Endothelial cell of umbilical vein (primary cell): Measurements from ENCODE around the gene XYLT1. TPM values are rescaled to one million over a fixed set of nuclear protein-coding genes. Genes with fewer than 3 reads are reported as not detected.

Source experiments
- BruUV-seq: library from RNA; stranded (reverse); fragments of 400-500 nt; replicated peaks from 2 replicates; lab custom pipeline; 2021; lab: Mats Ljungman, UMichigan
- CTCF ChIA-PET: fragments of 300-600, 350-600 bp; sonication (Branson Sonifier 250); formaldehyde crosslinking; loops from one replicate; lab custom pipeline; 2021; ENCODE audit warnings: antibody characterized with exemption, inconsistent platforms; lab: Charles Lee
- POLR2A ChIA-PET: fragments of 300-600, 350-600 bp; sonication (Branson Sonifier 250); formaldehyde crosslinking; loops from one replicate; lab custom pipeline; 2021; ENCODE audit warnings: antibody characterized with exemption, inconsistent platforms; lab: Charles Lee
- DNase-seq: peaks from one replicate; pipeline ENCODE4 v3.0.0-alpha.2; 2011; ENCODE audit warnings: low read depth, low spot score
- FAIRE-seq: peaks from 2 replicates; lab custom pipeline; 2011; peaks lifted over from hg19 to GRCh38; lab: Jason Lieb, UNC
- H2AFZ ChIP-seq: 2 replicates; pipeline ENCODE4 v1.6.0; 2012; ENCODE audit warnings: low read depth, low read length, control low read depth, inconsistent platforms
- H3K27ac ChIP-seq: 2 replicates; pipeline ENCODE4 v1.5.1; 2011; ENCODE audit warnings: low read depth, mild to moderate bottlenecking, control low read depth, low read length, moderate library complexity; ENCODE audit not compliant: insufficient read depth
- H3K27me3 ChIP-seq, 2 experiments: 2 replicates each; pipeline versions ENCODE4 v1.6.0 to v1.6.1; 2011; ENCODE audit warnings: low read length in 2 of 2, mixed read lengths in 1 of 2; ENCODE audit not compliant: control insufficient read depth in 2 of 2, insufficient read depth in 2 of 2
- H3K36me3 ChIP-seq, 2 experiments: 2 replicates in 1 of 2; 3 replicates in 1 of 2; pipeline ENCODE4 v1.5.1; 2011; ENCODE audit warnings: low read length in 2 of 2, mild to moderate bottlenecking in 1 of 2, moderate library complexity in 1 of 2; ENCODE audit not compliant: control insufficient read depth in 2 of 2, insufficient read depth in 2 of 2; ENCODE audit errors: extremely low read depth in 1 of 2
- H3K4me1 ChIP-seq: 3 replicates; pipeline ENCODE4 v1.5.1; 2011; ENCODE audit warnings: mild to moderate bottlenecking, low read length; ENCODE audit not compliant: control insufficient read depth, insufficient read depth; ENCODE audit errors: extremely low read depth
- H3K4me2 ChIP-seq: 2 replicates; pipeline ENCODE4 v1.6.1; 2011; ENCODE audit warnings: low read length, control low read depth, mixed read lengths; ENCODE audit not compliant: insufficient read depth
- H3K4me3 ChIP-seq, 3 experiments: fragments of 200-600 bp in 1 of 3; sonication (generic), shearing (Covaris generic) in 1 of 3; replicated peaks in 1 of 3; 2 replicates each; pipeline ENCODE4 v1.5.1; 2011 to 2016; ENCODE audit warnings: control low read depth in 3 of 3, low read length in 3 of 3, mild to moderate bottlenecking in 2 of 3, inconsistent platforms in 1 of 3, low read depth in 1 of 3, moderate library complexity in 1 of 3; ENCODE audit not compliant: insufficient read depth in 1 of 3
- H3K79me2 ChIP-seq: 2 replicates; pipeline ENCODE4 v1.6.0; 2012; ENCODE audit warnings: low read length, inconsistent platforms; ENCODE audit not compliant: control insufficient read depth, insufficient read depth
- H3K9ac ChIP-seq: replicated peaks from 2 replicates; pipeline ENCODE3; 2011; ENCODE audit warnings: low read length, control low read depth; ENCODE audit not compliant: insufficient read depth; ENCODE audit errors: extremely low read depth
- H3K9me1 ChIP-seq: replicated peaks from 3 replicates; pipeline ENCODE4 v1.6.0; 2011; ENCODE audit warnings: mild to moderate bottlenecking, low read length; ENCODE audit not compliant: control insufficient read depth, insufficient read depth; ENCODE audit errors: extremely low read depth
- H3K9me3 ChIP-seq: replicated peaks from 2 replicates; pipeline ENCODE4 v1.5.1; 2012; ENCODE audit warnings: low read length, inconsistent platforms; ENCODE audit not compliant: control insufficient read depth, insufficient read depth
- H4K20me1 ChIP-seq: replicated peaks from 2 replicates; pipeline ENCODE3; 2011; ENCODE audit warnings: mild to moderate bottlenecking, low read length; ENCODE audit not compliant: control insufficient read depth, insufficient read depth; ENCODE audit errors: extremely low read depth
- EZH2 ChIP-seq: IDR thresholded peaks from 2 replicates; pipeline ENCODE4 v1.6.1; 2012; ENCODE audit warnings: borderline replicate concordance, low read depth, mild to moderate bottlenecking, moderate library complexity, low read length, inconsistent platforms; ENCODE audit not compliant: severe bottlenecking
- FOS ChIP-seq: IDR thresholded peaks from 2 replicates; pipeline ENCODE4 v1.6.1; 2011; ENCODE audit warnings: mild to moderate bottlenecking, low read length, moderate library complexity, borderline replicate concordance; ENCODE audit not compliant: insufficient read depth
- GATA2 ChIP-seq: IDR thresholded peaks from 2 replicates; pipeline ENCODE4 v1.7.0; 2011; ENCODE audit warnings: low read depth, mild to moderate bottlenecking, moderate library complexity, mixed read lengths, low read length; ENCODE audit not compliant: insufficient read length, insufficient read depth
- JUN ChIP-seq: IDR thresholded peaks from 2 replicates; pipeline ENCODE4 v1.6.1; 2011; ENCODE audit warnings: borderline replicate concordance, low read depth; ENCODE audit not compliant: insufficient read length, insufficient read depth
- MAX ChIP-seq: IDR thresholded peaks from 2 replicates; pipeline ENCODE4 v1.6.1; 2011; ENCODE audit not compliant: insufficient read depth, insufficient read length
- MYC ChIP-seq: IDR thresholded peaks from one replicate; pipeline ENCODE4 v1.6.1; 2011; ENCODE audit warnings: mild to moderate bottlenecking, low read depth, low read length
- POLR2A ChIP-seq: IDR thresholded peaks from 2 replicates; pipeline ENCODE4 v1.6.1; 2012; ENCODE audit warnings: low read depth, mild to moderate bottlenecking, control low read depth, low read length
- POLR2AphosphoS5 ChIP-seq: IDR thresholded peaks from 2 replicates; pipeline ENCODE4 v1.6.1; 2012; ENCODE audit warnings: low read depth, mild to moderate bottlenecking, control low read depth, low read length, moderate library complexity; ENCODE audit not compliant: insufficient read depth
- dilution Hi-C: fragments of 300-500 bp; cut with MboI; formaldehyde crosslinking; loops from one replicate; pipeline ENCODE4 v1.15.0; 2019; ENCODE audit warnings: low sequenced_read_pairs; ENCODE audit not compliant: extremely low pct_ligation_motif_present
- intact Hi-C: fragments of 100-400 bp; cut with micrococcal nuclease; formaldehyde crosslinking; loops from one replicate; pipeline ENCODE4 v1.10.0; 2022
- polyA plus RNA-seq, 4 experiments: library from polyadenylated mRNA; depleted of rRNA in 3 of 4; stranded (reverse) in 3 of 4; unstranded in 1 of 4; fragments of >200 nt; gene quantifications; 2 replicates each; pipeline versions ENCODE4 v1.2.1 to v1.2.3, GENCODE V29; 2011 to 2012; ENCODE audit warnings: missing spikeins in 1 of 4
- total RNA-seq: library from RNA; stranded (reverse); gene quantifications from 2 replicates; pipeline ENCODE4 v1.2.3, GENCODE V29; 2021
- TF ChIP-seq, protein P1 (sequence below), 2 donors: IDR thresholded peaks; 1 replicate in 1 of 2; 2 replicates in 1 of 2; pipeline ENCODE4 v1.5.1; 2011; ENCODE audit warnings: low read length in 2 of 2, mild to moderate bottlenecking in 2 of 2, moderate library complexity in 2 of 2, control low read depth in 1 of 2, inconsistent platforms in 1 of 2, low read depth in 1 of 2; ENCODE audit not compliant: insufficient read depth in 1 of 2; ENCODE audit errors: extremely low read depth in 1 of 2

XYLT1 gene
- total and polyA plus RNA-seq, 2 donors (not counting 3 experiments of a cell fraction or from before 2014, with no cell fraction given) = 0.63 to 2.9 TPM

DNA sequence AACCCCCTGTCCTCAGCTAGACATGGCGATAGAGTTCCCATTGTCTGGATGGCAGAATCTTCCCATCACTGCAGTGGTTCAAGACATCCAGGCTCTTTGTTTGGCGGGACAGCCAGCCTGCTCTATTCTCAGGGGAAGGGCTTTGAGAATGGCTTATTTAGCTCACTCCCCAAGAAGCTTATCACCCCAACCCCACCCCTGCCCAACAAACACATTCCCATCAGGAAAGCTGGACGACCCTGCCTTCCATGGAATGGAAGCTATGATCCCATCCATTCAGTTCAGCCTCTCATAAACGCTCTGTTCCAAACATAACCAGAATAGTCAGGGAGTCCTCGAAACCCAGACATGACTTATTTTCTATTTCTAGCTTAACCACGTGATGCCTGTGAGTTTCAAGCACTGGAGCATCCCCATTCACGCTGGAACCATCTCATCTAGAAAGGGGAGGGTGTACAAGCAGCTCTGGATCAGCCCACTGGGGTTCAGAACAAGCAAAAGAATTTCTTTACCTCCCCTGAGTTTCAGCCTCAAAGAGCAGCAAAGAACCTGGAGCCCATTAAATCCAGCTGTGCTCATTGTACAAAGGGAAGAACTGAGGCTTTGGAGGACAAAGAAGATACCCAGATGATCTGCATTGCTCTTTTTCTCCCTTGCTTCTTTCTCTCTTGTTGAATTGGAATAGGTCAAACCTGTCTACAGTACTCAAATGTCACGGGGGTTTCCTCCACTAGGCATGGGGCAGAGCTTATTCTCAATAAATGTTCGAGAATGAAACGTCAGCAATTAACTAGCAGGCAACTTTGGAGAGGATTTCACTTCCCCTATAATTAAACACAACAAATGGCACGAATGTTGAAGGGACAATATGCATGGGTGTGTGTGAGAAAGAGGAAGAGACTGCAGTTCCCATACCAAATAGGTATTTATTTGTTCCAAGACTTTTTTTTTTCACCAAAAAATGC is 93.1 kb downstream of the XYLT1 start:
- Histone ChIP-seq H3K79me2 (no peaks in the 10 kb centered on the region), H3K4me3 (no peak overlapping the region), H3K4me1 (peaks cover 18% of the 10 kb centered on the region), H3K27me3 (no peaks in the 10 kb centered on the region), H3K4me2 (no peak overlapping the region), H3K9me3 (no peaks in the 10 kb centered on the region), H3K36me3 (no peaks in the 10 kb centered on the region), H3K9me1 (no peaks in the 10 kb centered on the region), H3K9ac (no peak overlapping the region), H2AFZ (no peak overlapping the region), H4K20me1 (no peaks in the 10 kb centered on the region), H3K27ac (no peak overlapping the region)
- DNase-seq (no peak), FAIRE-seq (no peak)
- BruUV-seq = no TSS peak
- CTCF ChIA-PET = no interaction called here
- POLR2A ChIA-PET = no interaction called here
- intact Hi-C loops (no loop called here), dilution Hi-C loops (no loop called here)
- TF ChIP-seq JUN (no peak), MYC (no peak), FOS (no peak)

- Histone ChIP-seq H4K20me1 (no peaks in the 10 kb centered on the region), H3K4me3 (no peak overlapping the region), H3K27ac (no peak overlapping the region), H3K4me2 (no peak overlapping the region), H3K9ac (no peak overlapping the region), H3K36me3 (no peaks in the 10 kb centered on the region), H3K9me1 (no peaks in the 10 kb centered on the region), H3K79me2 (no peaks in the 10 kb centered on the region), H2AFZ (no peak overlapping the region), H3K4me1 (peaks cover 12% of the 10 kb centered on the region), H3K9me3 (no peaks in the 10 kb centered on the region), H3K27me3 (no peaks in the 10 kb centered on the region)
- dilution Hi-C loops (no loop called here), intact Hi-C loops (no loop called here)
- no peak for TF ChIP-seq POLR2A
- TF ChIP-seq, protein P1, sequence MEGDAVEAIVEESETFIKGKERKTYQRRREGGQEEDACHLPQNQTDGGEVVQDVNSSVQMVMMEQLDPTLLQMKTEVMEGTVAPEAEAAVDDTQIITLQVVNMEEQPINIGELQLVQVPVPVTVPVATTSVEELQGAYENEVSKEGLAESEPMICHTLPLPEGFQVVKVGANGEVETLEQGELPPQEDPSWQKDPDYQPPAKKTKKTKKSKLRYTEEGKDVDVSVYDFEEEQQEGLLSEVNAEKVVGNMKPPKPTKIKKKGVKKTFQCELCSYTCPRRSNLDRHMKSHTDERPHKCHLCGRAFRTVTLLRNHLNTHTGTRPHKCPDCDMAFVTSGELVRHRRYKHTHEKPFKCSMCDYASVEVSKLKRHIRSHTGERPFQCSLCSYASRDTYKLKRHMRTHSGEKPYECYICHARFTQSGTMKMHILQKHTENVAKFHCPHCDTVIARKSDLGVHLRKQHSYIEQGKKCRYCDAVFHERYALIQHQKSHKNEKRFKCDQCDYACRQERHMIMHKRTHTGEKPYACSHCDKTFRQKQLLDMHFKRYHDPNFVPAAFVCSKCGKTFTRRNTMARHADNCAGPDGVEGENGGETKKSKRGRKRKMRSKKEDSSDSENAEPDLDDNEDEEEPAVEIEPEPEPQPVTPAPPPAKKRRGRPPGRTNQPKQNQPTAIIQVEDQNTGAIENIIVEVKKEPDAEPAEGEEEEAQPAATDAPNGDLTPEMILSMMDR (IDR thresholded peaks at IDR 0.05; ENCODE audit: extremely low read depth in 1 of 2, insufficient read depth in 1 of 2, low read depth in 1 of 2, low read length in 2 of 2) = no peak
- no peak for TF ChIP-seq GATA2
- no peak for TF ChIP-seq JUN
- TF ChIP-seq FOS = no peak
- no peak for TF ChIP-seq EZH2
- no peak for TF ChIP-seq MAX
- no peak for TF ChIP-seq POLR2AphosphoS5
- no peak for TF ChIP-seq MYC
- BruUV-seq = no TSS peak
- POLR2A ChIA-PET = no interaction called here
- CTCF ChIA-PET = no interaction called here
- DNase-seq (no peak), FAIRE-seq (no peak)
Observed at GRCh38 chr16:17375461-17376304, 95.1 kb downstream of the XYLT1 start.
